Mesenteric fat pad (tissue), 1 donor: Measurements from ENCODE around the gene DLGAP1. TPM values are rescaled to one million over a fixed set of nuclear protein-coding genes. Genes with fewer than 3 reads are reported as not detected.

Experiments
- microRNA-seq: library from miRNA; unstranded; fragments of <30 nt; microRNA quantifications from one replicate; pipeline ENCODE4 v1.2.0, GENCODE V29; 2020; ENCODE audit warnings: borderline number of aligned reads
- total RNA-seq: library from RNA; stranded (reverse); fragmentation: NEBNext Ultra II Directional; extraction: Animal tissue kit (Norgen Biotek cat#: 25700); gene quantifications from one replicate; pipeline ENCODE4 v1.2.1, GENCODE V29; 2021
- donor health status: DM: yes; HTN: yes; CAD: no.

The DLGAP1 gene
- total RNA-seq, 1 donor from 2014 or later, result 4.2 TPM

Small RNA genes within 50 kb of the gene (microRNA-seq; reads per million reads assigned to microRNA genes)
- gene MIR6718, result not detected
